Memory B cell (primary cell): ENCODE results near the gene PAK5.

Source experiments
- ATAC-seq: fragments of 150-1000 bp; cut with Tn5 transposase; 2 replicates; pipeline ENCODE4 v1.10.0; 2021; ENCODE audit warnings: low read depth, mild to moderate bottlenecking, moderate library complexity
- DNase-seq, 2 donors: peaks; one replicate each; pipeline ENCODE4 v3.0.0; 2022; ENCODE audit warnings: low spot score in 2 of 2
- H3K27ac Mint-ChIP-seq: one replicate; pipeline ENCODE4 v1.8.0; 2022; ENCODE audit warnings: mild to moderate bottlenecking, moderate library complexity, mixed read lengths
- H3K27me3 Mint-ChIP-seq: one replicate; pipeline ENCODE4 v1.8.0; 2022; ENCODE audit warnings: mixed read lengths
- H3K36me3 Mint-ChIP-seq: one replicate; pipeline ENCODE4 v1.8.0; 2022; ENCODE audit warnings: mild to moderate bottlenecking, mixed read lengths
- H3K4me1 Mint-ChIP-seq: one replicate; pipeline ENCODE4 v1.8.0; 2022; ENCODE audit warnings: mixed read lengths
- H3K4me3 Mint-ChIP-seq: one replicate; pipeline ENCODE4 v1.8.0; 2022; ENCODE audit warnings: mild to moderate bottlenecking, moderate library complexity, mixed read lengths
- H3K9me3 Mint-ChIP-seq: one replicate; pipeline ENCODE4 v1.8.0; 2022; ENCODE audit warnings: mixed read lengths

PAK5 gene

DNA sequence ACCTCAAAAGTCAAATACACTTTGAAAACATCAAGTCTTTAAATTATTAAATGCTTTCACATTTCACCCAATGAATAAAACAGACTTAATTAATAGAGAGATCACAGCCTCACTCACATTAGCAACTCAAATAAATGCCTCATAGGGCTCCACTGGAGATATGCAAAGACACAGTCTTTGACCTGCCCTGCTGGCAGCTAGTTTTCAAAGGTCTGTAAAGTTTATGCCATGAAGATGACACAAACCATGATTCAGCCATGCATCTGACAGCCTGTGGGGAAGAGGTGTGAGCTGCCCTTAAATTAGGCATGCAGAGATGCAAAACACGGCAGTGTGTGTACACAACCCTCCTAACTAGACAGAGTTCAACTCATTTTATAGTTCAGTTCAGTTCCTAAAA is 83.6 kb downstream of the PAK5 start:
- no peak overlapping the region for H3K27ac Mint-ChIP-seq
- H3K9me3 Mint-ChIP-seq: peaks cover 3% of the 10 kb centered on the region
- H3K4me3 Mint-ChIP-seq: no peak overlapping the region
- DNase-seq: no peak
- H3K36me3 Mint-ChIP-seq: peaks cover 1% of the 10 kb centered on the region
- no peak for ATAC-seq
- H3K27me3 Mint-ChIP-seq: no peaks in the 10 kb centered on the region
- H3K4me1 Mint-ChIP-seq: no peaks in the 10 kb centered on the region

DNA sequence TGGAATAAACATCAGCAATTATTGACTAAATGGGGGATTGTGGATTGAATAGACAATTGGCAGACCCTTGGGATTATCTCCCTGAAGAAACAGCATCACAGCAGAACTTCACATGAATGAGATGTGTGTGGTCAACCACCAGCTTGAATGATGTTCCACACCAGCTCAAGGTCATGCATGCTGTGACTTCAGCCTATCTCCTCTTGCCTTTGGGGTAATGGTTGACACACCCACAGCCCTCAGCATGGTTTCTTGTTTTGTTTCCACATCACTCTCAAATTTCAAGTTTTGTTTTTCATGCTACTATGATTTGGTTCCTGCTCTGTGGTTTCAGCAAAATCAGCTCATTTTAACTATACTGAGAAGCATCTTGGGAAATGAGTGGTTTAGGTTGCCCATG is 94.3 kb downstream of the PAK5 start:
- DNase-seq: no peak
- Mint-ChIP-seq H3K27me3 (no peaks in the 10 kb centered on the region), H3K27ac (no peak overlapping the region), H3K4me3 (no peak overlapping the region), H3K9me3 (peaks cover 6% of the 10 kb centered on the region), H3K4me1 (no peaks in the 10 kb centered on the region), H3K36me3 (no peaks in the 10 kb centered on the region)
- ATAC-seq: no peak

DNA sequence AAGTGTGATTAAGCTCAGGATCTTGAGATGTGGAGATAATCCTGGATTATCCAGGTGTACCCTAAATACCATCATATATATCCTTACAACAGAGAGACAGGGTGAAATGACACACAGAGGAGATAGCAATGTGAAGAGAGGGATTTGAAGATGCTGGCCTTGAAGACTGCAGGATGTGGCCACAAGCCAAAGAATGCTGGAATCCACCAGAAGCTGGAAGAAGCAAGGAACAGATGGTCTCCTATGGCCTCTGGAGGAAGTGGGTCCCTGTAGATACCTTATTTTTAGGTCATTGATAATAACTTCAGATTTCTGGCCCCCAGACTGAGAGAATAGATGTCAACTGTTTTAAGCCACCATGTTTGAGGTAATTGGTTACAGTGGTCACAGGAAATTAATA is 95.0 kb downstream of the PAK5 start:
- Mint-ChIP-seq H3K9me3 (peaks cover 6% of the 10 kb centered on the region), H3K4me3 (no peak overlapping the region), H3K36me3 (no peaks in the 10 kb centered on the region), H3K4me1 (no peaks in the 10 kb centered on the region), H3K27me3 (no peaks in the 10 kb centered on the region), H3K27ac (no peak overlapping the region)
- ATAC-seq (no peak), DNase-seq (no peak)

DNA sequence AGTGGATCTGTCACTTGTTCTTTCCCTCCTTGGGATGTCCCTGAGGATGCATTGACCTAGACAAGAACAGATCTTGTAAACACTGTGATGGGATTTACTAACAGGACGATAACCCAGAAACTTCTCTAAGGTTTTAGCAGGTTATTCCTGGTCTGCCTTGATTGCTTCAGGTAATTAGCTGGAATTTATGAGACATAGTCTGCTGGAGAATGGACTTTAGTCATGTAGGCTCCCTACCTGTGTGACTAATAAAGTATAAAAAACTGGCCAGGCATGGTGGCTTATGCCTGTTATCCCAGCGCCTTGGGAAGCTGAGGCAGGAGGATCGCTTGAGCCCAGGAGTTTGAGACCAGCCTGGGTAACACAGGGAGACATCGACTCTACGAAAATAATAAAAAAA is 96.1 kb downstream of the PAK5 start:
- H3K9me3 Mint-ChIP-seq: peaks cover 5% of the 10 kb centered on the region

DNA sequence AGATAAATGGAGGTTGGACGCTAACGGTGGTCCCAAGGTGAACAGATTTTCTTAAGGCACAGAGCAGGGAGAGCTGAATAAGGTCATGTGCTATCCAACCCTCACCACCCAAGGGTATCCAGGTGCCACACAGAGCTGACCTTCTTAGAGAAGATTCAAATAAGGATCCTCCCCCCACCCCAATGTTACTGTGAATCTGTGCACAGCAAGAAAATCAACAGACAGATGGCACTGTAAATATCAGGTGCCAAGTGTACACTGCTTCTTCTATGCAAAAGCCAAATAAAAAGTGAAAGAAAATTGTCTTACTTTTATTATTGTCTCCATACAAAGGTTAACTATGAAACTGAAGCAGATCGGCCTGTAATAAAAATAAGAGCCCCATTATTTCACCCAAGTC is 96.9 kb downstream of the PAK5 start:
- peaks cover 7% of the 10 kb centered on the region for H3K9me3 Mint-ChIP-seq
- no peak for ATAC-seq
- H3K27me3 Mint-ChIP-seq: no peaks in the 10 kb centered on the region
- no peak for DNase-seq
- H3K4me3 Mint-ChIP-seq: no peak overlapping the region
- no peaks in the 10 kb centered on the region for H3K4me1 Mint-ChIP-seq
- no peaks in the 10 kb centered on the region for H3K36me3 Mint-ChIP-seq
- H3K27ac Mint-ChIP-seq: no peak overlapping the region

More for the DNA sequence above, 96.1 kb downstream of the PAK5 start:
- DNase-seq (no peak), ATAC-seq (no peak)
- H3K36me3 Mint-ChIP-seq: no peaks in the 10 kb centered on the region
- H3K4me1 Mint-ChIP-seq: no peaks in the 10 kb centered on the region
- H3K4me3 Mint-ChIP-seq: no peak overlapping the region
- H3K27ac Mint-ChIP-seq: no peak overlapping the region
- H3K27me3 Mint-ChIP-seq: no peaks in the 10 kb centered on the region

DNA sequence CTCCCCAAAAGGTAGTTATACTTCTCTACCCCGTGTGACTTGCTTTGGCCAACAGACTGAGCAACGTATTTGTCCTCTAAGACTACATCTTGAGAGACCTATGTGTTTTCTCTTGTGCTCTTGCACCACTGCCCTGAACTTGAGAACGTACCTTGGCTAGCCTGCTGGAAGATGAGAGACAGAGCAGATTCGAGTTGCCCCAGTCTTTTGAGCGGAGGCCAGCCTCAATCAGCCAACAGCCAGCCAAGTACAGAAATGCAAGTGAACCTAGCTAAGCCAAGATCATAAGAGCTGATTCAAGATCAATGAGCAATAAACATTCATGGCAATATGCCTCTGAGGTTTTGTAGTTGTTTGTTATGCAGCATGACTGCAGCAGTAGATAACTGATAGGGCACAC is 98.4 kb downstream of the PAK5 start:
- ATAC-seq (no peak), DNase-seq (no peak)
- Mint-ChIP-seq H3K4me3 (no peak overlapping the region), H3K36me3 (no peaks in the 10 kb centered on the region), H3K9me3 (peaks cover 8% of the 10 kb centered on the region), H3K27ac (no peak overlapping the region), H3K4me1 (no peaks in the 10 kb centered on the region), H3K27me3 (no peaks in the 10 kb centered on the region)

DNA sequence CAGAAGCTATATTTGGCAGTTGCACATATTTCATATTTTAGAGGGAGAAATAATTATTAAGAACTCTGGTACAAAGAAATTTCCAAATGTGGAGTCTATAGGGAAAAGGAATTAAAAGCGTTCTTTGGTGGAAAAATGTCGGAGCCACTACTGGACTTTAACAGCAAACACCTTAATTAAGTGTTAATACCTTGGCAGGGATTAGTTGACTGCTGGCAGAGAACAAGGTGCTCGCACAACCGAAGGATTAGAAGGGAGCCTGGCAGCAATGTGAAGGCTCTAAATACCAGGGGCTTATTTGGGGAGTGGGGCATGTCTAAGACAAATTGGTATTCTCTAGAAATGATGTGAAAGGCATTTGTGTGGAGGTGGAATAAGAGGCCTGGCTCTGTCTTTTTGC is 98.9 kb downstream of the PAK5 start:
- H3K4me3 Mint-ChIP-seq: no peak overlapping the region
- DNase-seq (no peak), ATAC-seq (no peak)
- H3K27ac Mint-ChIP-seq: no peak overlapping the region
- H3K36me3 Mint-ChIP-seq: no peaks in the 10 kb centered on the region
- H3K27me3 Mint-ChIP-seq: no peaks in the 10 kb centered on the region
- no peaks in the 10 kb centered on the region for H3K4me1 Mint-ChIP-seq
- peaks cover 9% of the 10 kb centered on the region for H3K9me3 Mint-ChIP-seq

DNA sequence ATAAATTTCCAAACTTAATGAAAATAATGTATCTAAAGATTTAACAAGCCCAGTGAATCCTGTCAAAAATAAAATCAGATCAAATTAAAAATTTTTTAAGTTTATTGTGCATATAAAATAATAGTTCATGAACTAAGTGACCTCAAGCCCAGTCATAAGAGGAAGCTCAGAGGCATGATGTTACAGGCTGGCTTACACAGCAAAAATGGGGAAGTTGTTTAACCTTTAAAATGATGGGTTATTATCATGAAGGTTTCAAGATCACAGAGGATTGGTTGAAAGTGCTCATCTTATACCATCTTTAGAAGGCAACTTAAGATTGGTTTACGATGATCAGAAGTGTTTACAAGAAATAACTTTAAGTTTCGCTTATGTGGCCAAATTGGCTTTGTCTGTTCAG is 102.5 kb downstream of the PAK5 start:
- no peaks in the 10 kb centered on the region for H3K4me1 Mint-ChIP-seq
- ATAC-seq: no peak

DNA sequence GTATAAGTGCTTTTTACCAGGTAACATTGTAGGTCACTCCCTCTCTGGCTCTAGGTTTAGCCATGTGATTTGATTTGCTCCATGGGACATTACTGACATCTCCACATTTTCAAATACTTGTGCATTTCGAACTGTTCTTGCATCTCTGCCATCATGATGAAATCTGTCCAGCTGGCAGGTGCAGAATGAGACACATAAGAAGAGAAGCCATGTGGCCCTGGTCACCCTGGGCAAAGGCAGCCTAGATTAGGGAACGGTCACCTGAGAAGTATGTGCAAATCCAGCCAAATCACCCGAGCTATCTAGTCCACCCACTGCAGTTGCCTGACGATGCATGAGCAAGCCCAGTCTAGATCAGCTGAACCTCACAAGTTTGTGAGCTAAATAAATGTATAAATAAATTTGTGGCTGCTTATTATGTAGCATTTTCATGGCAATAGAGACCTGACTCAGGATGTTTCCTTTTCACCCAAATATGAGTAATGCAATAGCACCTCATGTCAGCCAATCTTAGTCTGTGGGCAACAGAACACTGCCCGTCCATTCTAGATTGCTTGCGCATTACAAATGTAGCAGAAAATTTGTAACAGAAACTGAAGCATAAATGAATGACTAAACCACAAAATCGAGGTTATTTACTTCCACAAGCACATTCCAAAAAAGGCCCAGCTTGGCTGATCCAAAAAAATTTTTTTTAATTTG is 115.2 kb downstream of the PAK5 start:
- H3K9me3 Mint-ChIP-seq: peaks cover 8% of the 10 kb centered on the region
- DNase-seq (no peak), ATAC-seq (no peak)
- H3K27me3 Mint-ChIP-seq: no peaks in the 10 kb centered on the region
- H3K4me1 Mint-ChIP-seq: no peaks in the 10 kb centered on the region
- no peak overlapping the region for H3K4me3 Mint-ChIP-seq
- no peak overlapping the region for H3K27ac Mint-ChIP-seq
- H3K36me3 Mint-ChIP-seq: no peaks in the 10 kb centered on the region

More for the DNA sequence above, 102.5 kb downstream of the PAK5 start:
- no peak overlapping the region for H3K27ac Mint-ChIP-seq
- no peaks in the 10 kb centered on the region for H3K27me3 Mint-ChIP-seq
- H3K9me3 Mint-ChIP-seq: peaks cover 14% of the 10 kb centered on the region
- no peak overlapping the region for H3K4me3 Mint-ChIP-seq
- no peak for DNase-seq
- H3K36me3 Mint-ChIP-seq: peaks cover 1% of the 10 kb centered on the region

DNA sequence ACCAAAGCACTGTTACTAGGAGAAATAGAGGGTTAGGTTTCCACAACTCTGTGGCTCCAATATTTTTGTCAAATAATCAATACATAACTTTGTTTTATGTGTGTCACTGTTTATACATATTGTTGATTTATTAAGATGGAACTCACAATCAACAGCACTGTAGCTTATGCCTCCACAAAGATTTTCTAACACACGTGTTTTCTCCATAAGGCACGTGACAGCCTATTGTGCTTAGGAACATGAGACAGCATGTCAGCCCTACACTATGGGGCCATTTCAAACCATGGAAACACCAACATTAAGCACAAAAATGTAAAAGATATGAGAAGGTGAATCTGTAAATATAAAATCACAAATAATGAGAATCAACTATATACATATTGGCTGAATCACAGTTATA is 127.0 kb downstream of the PAK5 start:
- no peak overlapping the region for H3K4me3 Mint-ChIP-seq
- no peaks in the 10 kb centered on the region for H3K27me3 Mint-ChIP-seq
- H3K36me3 Mint-ChIP-seq: no peaks in the 10 kb centered on the region
- H3K4me1 Mint-ChIP-seq: no peaks in the 10 kb centered on the region
- peaks cover 1% of the 10 kb centered on the region for H3K9me3 Mint-ChIP-seq
- DNase-seq (no peak), ATAC-seq (no peak)
- no peak overlapping the region for H3K27ac Mint-ChIP-seq

DNA sequence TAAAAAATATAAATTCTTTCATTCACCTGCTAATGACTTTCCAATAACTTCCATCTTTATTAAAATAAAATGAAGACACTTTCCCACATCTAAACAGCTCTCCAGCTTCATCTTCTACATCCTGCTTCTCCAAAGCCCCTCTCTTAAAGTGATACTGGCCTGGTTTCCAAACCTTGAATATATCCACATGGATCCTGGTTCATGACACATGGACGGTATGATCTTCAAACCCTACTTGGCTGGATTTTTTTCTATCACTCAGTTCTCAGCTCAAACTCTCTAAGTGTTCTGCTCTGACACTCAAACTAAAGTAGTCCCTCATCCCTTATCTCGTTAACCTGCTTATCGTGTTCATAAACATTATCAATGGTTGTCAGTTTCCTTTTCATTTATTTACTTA is 128.2 kb downstream of the PAK5 start:
- H3K4me3 Mint-ChIP-seq: no peak overlapping the region
- H3K9me3 Mint-ChIP-seq: peaks cover 3% of the 10 kb centered on the region
- ATAC-seq (no peak), DNase-seq (no peak)
- H3K27ac Mint-ChIP-seq: no peak overlapping the region
- H3K36me3 Mint-ChIP-seq: no peaks in the 10 kb centered on the region
- no peaks in the 10 kb centered on the region for H3K4me1 Mint-ChIP-seq
- no peaks in the 10 kb centered on the region for H3K27me3 Mint-ChIP-seq

DNA sequence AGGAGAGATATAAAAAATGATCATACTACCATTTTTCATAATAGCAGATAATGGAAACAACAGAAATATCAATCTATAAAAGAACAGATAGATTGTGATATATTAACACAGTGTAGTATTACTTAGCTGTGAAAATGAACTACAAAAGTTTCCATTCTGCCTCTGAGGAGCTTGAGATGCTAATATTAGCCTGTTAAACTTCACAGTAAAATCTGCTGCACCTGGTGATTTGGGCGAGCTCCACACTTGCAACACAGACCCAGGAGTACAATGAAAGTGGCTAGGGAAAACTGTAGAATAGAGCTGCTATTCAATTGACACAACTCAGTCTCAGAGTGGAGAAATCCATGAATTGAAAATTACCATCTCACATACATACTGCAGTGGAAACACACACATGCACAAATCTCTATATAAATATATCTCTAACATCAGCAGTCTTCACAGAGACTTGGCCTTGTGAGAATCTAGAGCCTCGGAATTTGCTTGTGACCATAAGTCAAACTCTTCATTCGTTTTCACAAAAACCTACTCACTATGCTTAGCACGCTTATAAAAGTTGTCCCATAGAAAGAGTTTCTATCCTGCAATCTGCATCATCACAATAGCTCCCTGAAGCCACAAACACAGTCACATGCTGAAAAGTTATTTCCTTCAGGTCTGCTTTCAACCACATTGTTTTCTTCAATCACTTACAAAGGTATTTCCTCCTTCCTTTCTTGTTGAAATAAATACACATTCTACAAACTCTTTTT is 133.0 kb downstream of the PAK5 start:
- ATAC-seq (no peak), DNase-seq (no peak)
- no peaks in the 10 kb centered on the region for H3K4me1 Mint-ChIP-seq

DNA sequence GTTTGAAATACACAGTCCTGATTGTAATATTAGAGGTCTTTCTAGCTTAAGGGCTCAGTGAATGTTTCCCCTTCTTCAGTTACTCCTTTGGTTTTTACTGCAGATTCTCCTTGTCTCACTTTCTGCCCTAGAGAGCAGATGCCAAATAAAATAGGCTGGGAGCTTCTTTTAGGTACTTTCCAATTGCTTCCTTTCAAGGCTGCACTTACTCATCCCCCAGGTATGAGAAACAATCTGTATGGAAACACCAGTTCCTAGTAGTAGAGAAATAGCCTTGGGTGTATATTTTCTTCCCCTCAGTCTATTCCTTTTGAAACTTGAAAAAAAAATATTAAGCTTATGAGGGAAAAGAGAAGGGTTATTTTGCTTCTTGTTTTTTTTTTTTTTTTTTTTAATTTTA is 139.7 kb downstream of the PAK5 start:
- no peak overlapping the region for H3K27ac Mint-ChIP-seq
- H3K4me1 Mint-ChIP-seq: no peaks in the 10 kb centered on the region
- no peaks in the 10 kb centered on the region for H3K27me3 Mint-ChIP-seq
- ATAC-seq (no peak), DNase-seq (no peak)
- no peaks in the 10 kb centered on the region for H3K36me3 Mint-ChIP-seq
- H3K9me3 Mint-ChIP-seq: peaks cover 2% of the 10 kb centered on the region
- no peak overlapping the region for H3K4me3 Mint-ChIP-seq

More for the DNA sequence above, 133.0 kb downstream of the PAK5 start:
- Mint-ChIP-seq H3K36me3 (no peaks in the 10 kb centered on the region), H3K9me3 (peaks cover 3% of the 10 kb centered on the region), H3K27me3 (no peaks in the 10 kb centered on the region), H3K4me3 (no peak overlapping the region), H3K27ac (no peak overlapping the region)

DNA sequence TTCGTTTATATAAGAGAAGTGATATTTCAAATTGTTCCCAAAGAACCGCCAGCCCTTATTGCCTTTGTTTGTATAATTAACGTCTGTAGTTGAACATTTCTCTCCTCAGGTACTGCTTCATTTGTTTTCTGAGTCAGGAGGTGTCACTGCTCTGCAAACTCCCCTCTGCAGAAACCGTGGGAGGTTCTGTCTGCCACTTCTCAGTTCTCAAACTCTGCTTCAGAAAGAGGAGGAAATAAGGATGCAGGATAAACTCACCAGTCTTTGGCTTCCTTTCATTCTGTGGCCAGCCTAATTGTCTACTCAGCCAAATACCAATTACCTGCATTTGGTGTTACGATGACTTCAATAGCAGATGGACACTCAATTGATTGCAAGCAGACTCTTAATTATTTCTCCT is 149.8 kb downstream of the PAK5 start:
- DNase-seq: no peak
- Mint-ChIP-seq H3K4me3 (no peak overlapping the region), H3K27me3 (peaks cover 5% of the 10 kb centered on the region), H3K9me3 (peaks cover 4% of the 10 kb centered on the region), H3K27ac (no peak overlapping the region), H3K36me3 (no peaks in the 10 kb centered on the region), H3K4me1 (no peaks in the 10 kb centered on the region)
- no peak for ATAC-seq

DNA sequence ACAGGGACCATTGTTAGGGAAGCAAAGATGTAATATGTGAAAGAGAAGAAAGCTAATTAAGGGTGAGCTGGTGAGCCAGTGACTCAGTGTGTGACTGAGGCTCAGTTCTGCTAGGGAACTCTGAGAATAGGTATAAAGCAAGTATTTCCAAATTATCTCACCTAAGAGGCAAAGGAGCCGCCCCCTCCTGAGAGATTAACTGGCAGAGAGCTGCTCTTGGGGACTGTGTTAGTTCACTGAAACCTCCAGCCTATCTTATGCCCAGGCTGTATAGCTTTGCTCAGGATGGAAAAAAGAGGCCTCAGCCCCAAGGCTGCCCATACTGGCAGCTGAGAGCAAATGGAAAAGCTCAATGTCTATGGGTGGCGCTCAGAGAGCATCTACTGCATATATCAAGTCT is 152.0 kb downstream of the PAK5 start:
- peaks cover 5% of the 10 kb centered on the region for H3K27me3 Mint-ChIP-seq
- peaks cover 3% of the 10 kb centered on the region for H3K9me3 Mint-ChIP-seq
- H3K36me3 Mint-ChIP-seq: no peaks in the 10 kb centered on the region
- H3K4me3 Mint-ChIP-seq: no peak overlapping the region
- H3K27ac Mint-ChIP-seq: no peak overlapping the region
- ATAC-seq: no peak
- H3K4me1 Mint-ChIP-seq: no peaks in the 10 kb centered on the region
- no peak for DNase-seq
